SW480 (cell line): ENCODE results near the gene TMEM107.
A peak's percentile ranks its signal among the peaks of the same experiment; 100 is the strongest.

Experiments
- DNase-seq: peaks from one replicate; pipeline ENCODE4 v3.0.0-alpha.2; 2016; ENCODE audit warnings: low spot score

TMEM107 gene

GRCh38 chr17:8162233-8162996, 13.8 kb downstream of the TMEM107 start, which contains the start of gene VAMP2:
VAMP2 (minus strand) TSS chr17:8162948; CDS start chr17:8162879, 69 bp downstream.
- DNase-seq: peak; percentile 56

- DNase-seq: no peak
Measured at GRCh38 chr17:8161289-8162232, 14.6 kb downstream of the TMEM107 start.

GRCh38 chr17:8160741-8161221, 15.4 kb downstream of the TMEM107 start:
- DNase-seq: no peak

DNA sequence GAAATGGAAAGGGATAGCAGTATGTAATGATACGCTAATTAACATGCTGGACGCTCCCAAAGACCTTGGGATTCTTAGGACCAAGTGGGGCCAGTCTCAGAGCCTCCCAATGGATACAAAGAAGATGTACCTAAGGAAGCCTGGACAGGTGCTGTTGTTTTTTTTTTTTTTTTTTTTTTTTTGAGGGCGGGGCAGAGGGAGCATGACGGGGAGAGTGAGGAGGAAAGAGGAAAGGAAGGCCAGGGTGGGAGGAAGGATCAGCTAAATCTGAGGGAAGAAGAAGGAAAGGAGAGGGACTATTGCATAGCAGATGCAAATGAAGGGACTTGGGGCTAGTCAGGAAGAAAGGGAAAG, 16.0 kb downstream of the TMEM107 start:
- no peak for DNase-seq

GRCh38 chr17:8159459-8160223, 16.5 kb downstream of the TMEM107 start:
- DNase-seq: no peak

- DNase-seq: no peak
Measured at GRCh38 chr17:8159032-8159400, 17.2 kb downstream of the TMEM107 start.

DNA sequence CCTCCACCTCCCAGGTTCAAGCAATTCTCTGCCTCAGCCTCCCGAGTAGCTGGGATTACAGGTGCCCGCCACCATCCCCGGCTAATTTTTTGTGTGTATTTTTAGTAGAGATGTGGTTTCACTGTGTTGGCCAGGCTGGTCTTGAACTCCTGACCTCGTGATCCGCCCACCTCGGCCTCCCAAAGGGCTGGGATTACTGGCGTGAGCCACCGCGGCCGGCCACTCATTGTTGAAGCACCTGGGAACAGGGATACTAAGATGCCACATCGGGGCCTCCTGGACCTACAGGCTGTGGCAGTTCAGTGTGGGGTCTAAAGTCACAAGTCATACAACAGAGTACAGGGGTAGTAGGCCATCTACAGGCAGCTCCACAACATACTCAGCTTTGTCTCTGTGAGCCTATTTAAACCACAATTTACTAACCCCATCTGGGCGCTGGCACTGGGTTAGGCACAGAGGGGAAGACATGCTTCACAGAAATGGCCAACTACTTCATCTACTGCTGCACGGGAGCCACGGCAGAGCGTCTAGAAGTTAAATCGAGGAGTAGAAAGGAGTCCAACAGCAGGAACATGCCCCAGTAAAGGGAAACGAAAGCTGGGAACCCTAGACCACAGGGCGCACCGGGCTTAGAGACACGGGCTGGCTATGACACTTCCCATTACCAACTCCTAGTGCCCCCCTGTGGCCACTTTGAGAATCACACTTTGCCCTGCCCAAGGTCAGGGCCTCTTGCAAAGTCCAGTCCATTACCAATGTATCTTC, 17.7 kb downstream of the TMEM107 start:
- peak; percentile 85 for DNase-seq

DNA sequence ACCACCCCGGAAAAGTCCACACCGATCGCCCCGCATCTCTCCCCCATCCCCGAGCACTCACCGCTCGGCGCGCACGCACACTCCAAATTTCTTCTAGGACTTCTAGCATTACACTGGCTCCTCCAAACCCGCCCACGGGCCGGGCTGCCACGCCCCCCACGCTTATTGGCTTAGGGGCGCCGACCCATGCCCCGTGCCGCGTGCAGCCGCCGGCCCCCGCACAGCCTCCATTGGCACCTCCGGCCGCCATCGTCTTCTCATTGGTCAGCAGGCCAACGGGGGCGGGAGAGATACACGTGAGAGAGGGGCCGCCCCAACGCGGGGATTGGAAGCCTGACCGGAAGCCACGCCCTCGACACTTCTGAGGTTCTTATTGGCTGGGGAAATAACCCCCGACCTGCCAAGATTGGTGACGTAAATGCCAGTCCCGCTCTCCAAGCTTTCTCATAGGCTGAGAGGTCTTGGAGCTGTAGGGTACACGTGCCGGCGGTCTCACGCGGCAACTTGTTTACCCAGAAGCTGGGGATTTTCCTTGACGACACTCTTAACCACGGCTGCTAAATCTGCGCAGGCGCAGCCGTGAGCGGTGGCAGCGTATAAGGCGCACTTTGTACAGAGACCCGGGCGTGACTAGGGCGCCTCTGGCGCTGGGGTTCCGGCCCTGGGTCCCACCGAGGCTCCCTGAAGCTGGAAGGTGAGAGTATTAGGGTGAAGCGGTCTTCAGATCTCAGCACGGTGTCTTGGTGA, 19.8 kb downstream of the TMEM107 start:
- peak; percentile 100 for DNase-seq

GRCh38 chr17:8155996-8156245, 20.3 kb downstream of the TMEM107 start:
- DNase-seq: no peak

DNA sequence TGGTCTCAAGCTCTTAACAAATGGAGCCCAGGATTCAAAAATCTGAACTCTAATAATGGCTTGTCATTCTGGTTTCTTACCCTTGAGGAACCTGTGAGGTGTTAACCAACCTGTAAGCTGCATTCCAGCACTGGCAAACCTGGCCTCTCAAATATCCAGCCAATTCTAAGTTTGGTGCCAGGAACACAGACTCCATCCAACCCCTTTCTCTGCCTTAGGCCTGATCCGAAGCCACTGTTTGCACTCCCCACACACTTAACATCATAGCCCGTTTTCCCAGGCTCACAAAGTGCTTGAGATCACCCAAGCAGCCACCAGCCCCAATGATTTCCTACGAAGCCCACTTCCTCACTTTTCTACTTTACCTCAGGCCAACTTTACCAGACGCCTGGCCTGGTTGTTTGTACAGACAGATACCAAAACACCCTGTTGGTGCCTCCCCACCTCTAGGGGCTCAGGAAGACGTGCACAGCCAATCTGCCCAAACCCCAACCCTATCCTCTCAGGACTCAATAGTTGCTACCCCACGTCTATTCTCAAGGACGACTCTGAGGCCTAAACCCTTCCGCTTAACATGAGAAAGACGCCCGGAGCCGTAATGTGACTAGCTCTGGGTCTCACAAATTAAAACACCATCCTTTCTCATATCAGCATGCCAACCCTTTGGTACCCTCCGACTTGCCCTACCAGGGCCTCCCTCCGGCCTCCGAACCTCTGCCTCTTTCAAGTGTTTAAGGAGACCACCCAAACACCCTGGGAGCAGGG, 20.8 kb downstream of the TMEM107 start:
- no peak for DNase-seq

GRCh38 chr17:8154608-8155155, 21.5 kb downstream of the TMEM107 start:
- DNase-seq: no peak

GRCh38 chr17:8153957-8154607, 22.1 kb downstream of the TMEM107 start:
- DNase-seq: peak; percentile 86

DNA sequence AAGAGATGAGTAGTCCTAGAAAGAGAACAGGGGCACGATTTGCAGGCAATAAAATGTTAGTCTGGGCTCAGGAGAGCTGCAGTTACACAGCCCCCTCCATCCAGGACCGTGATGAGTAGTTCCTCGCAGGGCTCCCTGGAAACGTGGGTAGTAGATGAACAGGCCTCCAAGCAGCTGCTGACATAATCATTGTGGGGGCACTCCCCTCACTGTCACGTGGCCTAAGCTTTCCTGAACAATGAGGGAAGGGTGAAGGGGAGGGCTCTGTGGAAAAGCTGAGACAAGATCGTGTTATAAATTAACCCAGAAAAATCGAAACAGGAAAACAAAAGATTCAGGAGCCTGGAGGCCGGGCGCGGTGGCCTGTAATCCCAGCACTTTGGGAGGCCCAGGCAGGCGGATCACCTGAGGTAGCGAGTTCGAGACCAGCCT, 22.6 kb downstream of the TMEM107 start:
- peak; percentile 92 for DNase-seq

- no peak for DNase-seq
Measured at GRCh38 chr17:8153031-8153451, 23.1 kb downstream of the TMEM107 start.

- peak; percentile 96 for DNase-seq
Measured at GRCh38 chr17:8152112-8152775, 23.9 kb downstream of the TMEM107 start, which contains the start of gene PER1. PER1 (minus strand) TSS chr17:8152404; CDS start chr17:8150706, 1,698 bp downstream.

DNA sequence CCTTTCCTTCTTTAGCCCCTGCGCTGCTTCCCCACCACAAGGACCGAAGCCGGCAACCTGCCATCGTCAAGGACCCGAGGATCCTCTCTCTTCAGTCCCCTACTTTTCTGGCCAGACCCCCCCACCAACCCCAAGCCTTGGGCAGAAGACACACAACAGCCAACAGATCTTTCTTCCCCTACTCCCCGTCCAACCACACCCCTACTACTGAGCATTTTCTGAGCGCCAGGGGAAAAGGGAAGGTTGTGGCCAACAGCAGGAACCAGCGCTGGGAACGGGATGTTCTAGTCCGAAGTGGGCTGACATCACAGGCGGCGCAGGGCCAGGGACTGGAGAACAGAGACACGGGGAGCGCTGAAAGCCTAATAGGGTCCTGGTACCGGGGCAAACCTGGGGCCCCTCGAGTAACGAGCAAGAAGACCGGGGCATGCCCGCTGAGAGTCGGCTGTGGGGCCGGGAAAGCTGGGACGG, 24.5 kb downstream of the TMEM107 start:
- peak; percentile 40 for DNase-seq

DNA sequence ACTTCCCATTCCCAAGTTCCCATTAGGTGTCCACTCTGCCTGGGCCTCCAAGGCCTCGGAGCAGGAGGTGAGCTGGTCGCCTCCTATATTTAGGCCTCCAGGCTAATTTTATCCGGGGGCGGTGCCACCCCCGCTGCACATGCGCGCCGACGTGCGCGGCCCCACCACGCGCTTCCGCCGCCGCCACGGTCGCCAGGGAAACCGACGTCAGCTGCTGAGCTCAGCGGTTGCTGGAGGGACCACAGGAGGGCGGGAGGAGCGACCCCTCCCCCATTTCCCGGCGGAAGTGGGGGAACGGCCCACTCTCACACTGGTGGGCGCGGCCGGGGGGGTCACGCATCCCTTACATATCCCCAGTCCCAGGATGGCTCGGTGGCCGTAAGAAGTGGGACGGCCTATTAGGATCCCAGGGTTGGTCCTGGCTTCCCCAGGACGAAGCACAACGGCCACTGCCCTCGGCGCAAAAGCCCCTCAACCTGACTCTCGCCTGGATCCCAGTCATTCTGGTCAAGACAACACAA, 25.0 kb downstream of the TMEM107 start:
- DNase-seq: peak; percentile 59
